H1 (cell line): Measurements from ENCODE around the gene TBX21. TPM values are rescaled to one million over a fixed set of nuclear protein-coding genes. Genes with fewer than 3 reads are reported as not detected.

Experiments
- CTCF ChIA-PET: fragments of 300-600 bp; sonication (Branson Sonifier 250); formaldehyde crosslinking; loops from one replicate; lab custom pipeline; 2021; ENCODE audit not compliant: partially characterized antibody; lab: Charles Lee
- POLR2A ChIA-PET: fragments of 300-600 bp; sonication (Branson Sonifier 250); formaldehyde crosslinking; loops from one replicate; lab custom pipeline; 2021; ENCODE audit warnings: inconsistent platforms; ENCODE audit not compliant: partially characterized antibody; lab: Charles Lee
- DNase-seq, 2 experiments: peaks; one replicate each; pipeline versions ENCODE4 v3.0.0 to v3.0.0-alpha.2; 2010 to 2022; ENCODE audit warnings: low spot score in 2 of 2, low read depth in 1 of 2, mixed read lengths in 1 of 2
- FAIRE-seq: peaks from 2 replicates; lab custom pipeline; 2011; peaks lifted over from hg19 to GRCh38; lab: Jason Lieb, UNC
- H2AFZ ChIP-seq: 2 replicates; pipeline ENCODE4 v1.8.1; 2012; ENCODE audit warnings: low read length, inconsistent platforms
- H2AK5ac ChIP-seq: 2 replicates; pipeline ENCODE4 v1.6.1; 2013; ENCODE audit warnings: low read depth, low read length
- H2BK120ac ChIP-seq: replicated peaks from 2 replicates; pipeline ENCODE3; 2013; ENCODE audit warnings: low read depth, low read length, inconsistent platforms
- H2BK12ac ChIP-seq: 2 replicates; pipeline ENCODE4 v1.6.1; 2013; ENCODE audit warnings: low read depth, low read length
- H2BK15ac ChIP-seq: 2 replicates; pipeline ENCODE4 v1.6.1; 2013; ENCODE audit warnings: low read length
- H2BK20ac ChIP-seq: 2 replicates; pipeline ENCODE4 v1.6.1; 2013; ENCODE audit warnings: low read length
- H2BK5ac ChIP-seq: 2 replicates; pipeline ENCODE4 v1.6.1; 2013; ENCODE audit warnings: low read depth, low read length
- H3K14ac ChIP-seq: 2 replicates; pipeline ENCODE4 v1.6.1; 2013; ENCODE audit warnings: inconsistent platforms; ENCODE audit not compliant: insufficient read length
- H3K18ac ChIP-seq: 2 replicates; pipeline ENCODE4 v1.6.1; 2013; ENCODE audit warnings: low read length; ENCODE audit errors: extremely low read depth
- H3K23ac ChIP-seq: 2 replicates; pipeline ENCODE4 v1.6.1; 2013; ENCODE audit warnings: inconsistent platforms; ENCODE audit not compliant: insufficient read length
- H3K23me2 ChIP-seq: 2 replicates; pipeline ENCODE4 v1.6.1; 2013; ENCODE audit warnings: low read depth, low read length
- H3K27ac ChIP-seq: 2 replicates; pipeline ENCODE4 v1.6.1; 2011; ENCODE audit warnings: low read depth, low read length, inconsistent platforms
- H3K27me3 ChIP-seq, 4 experiments: replicated peaks in 1 of 4; 1 replicate in 1 of 4; 2 replicates in 3 of 4; pipeline versions ENCODE4 v1.6.1 to v1.8.1; 2011 to 2013; ENCODE audit warnings: low read length in 3 of 4, mild to moderate bottlenecking in 3 of 4, inconsistent platforms in 2 of 4, mixed read lengths in 2 of 4, moderate library complexity in 1 of 4; ENCODE audit not compliant: control insufficient read depth in 3 of 4, insufficient read depth in 3 of 4; ENCODE audit errors: extremely low read depth in 1 of 4
- H3K36me3 ChIP-seq, 4 experiments: 2 replicates each; pipeline versions ENCODE4 v1.6.1 to v1.8.1; 2011 to 2013; ENCODE audit warnings: mild to moderate bottlenecking in 4 of 4, low read length in 3 of 4, moderate library complexity in 2 of 4, control low read depth in 1 of 4, inconsistent platforms in 1 of 4; ENCODE audit not compliant: insufficient read depth in 4 of 4, control insufficient read depth in 2 of 4
- H3K4ac ChIP-seq: replicated peaks from 2 replicates; pipeline ENCODE3; 2013; ENCODE audit warnings: low read length, low read depth, mixed read lengths, inconsistent platforms; ENCODE audit not compliant: insufficient read length
- H3K4me1 ChIP-seq, 4 experiments: replicated peaks in 1 of 4; 1 replicate in 1 of 4; 2 replicates in 3 of 4; pipeline versions ENCODE4 v1.6.1 to v1.8.1; 2011 to 2013; ENCODE audit warnings: low read length in 3 of 4, inconsistent platforms in 2 of 4, mixed read lengths in 1 of 4; ENCODE audit not compliant: insufficient read depth in 4 of 4, control insufficient read depth in 3 of 4
- H3K4me2 ChIP-seq, 2 experiments: 2 replicates each; pipeline versions ENCODE4 v1.6.1 to v1.8.1; 2011 to 2013; ENCODE audit warnings: low read depth in 2 of 2, low read length in 2 of 2, control low read depth in 1 of 2, inconsistent platforms in 1 of 2, mild to moderate bottlenecking in 1 of 2; ENCODE audit not compliant: insufficient read depth in 1 of 2
- H3K4me3 ChIP-seq, 4 experiments: fragments of 200-600, 300-600 bp in 1 of 4; sonication (generic), shearing (Covaris generic), sonication (Bioruptor Twin) in 1 of 4; 2 replicates each; pipeline versions ENCODE4 v1.5.1 to v1.8.1; 2011 to 2016; ENCODE audit warnings: low read length in 4 of 4, low read depth in 3 of 4, control low read depth in 2 of 4, inconsistent platforms in 2 of 4, mild to moderate bottlenecking in 2 of 4, mixed read lengths in 1 of 4, moderate library complexity in 1 of 4; ENCODE audit not compliant: insufficient read depth in 2 of 4; ENCODE audit errors: extremely low read depth in 1 of 4
- H3K56ac ChIP-seq: replicated peaks from 2 replicates; pipeline ENCODE3; 2013; ENCODE audit warnings: low read depth, mild to moderate bottlenecking, mixed read lengths, low read length, inconsistent platforms; ENCODE audit not compliant: insufficient read length
- H3K79me1 ChIP-seq: 2 replicates; pipeline ENCODE4 v1.6.1; 2013; ENCODE audit warnings: low read depth, low read length, control low read depth
- H3K79me2 ChIP-seq, 2 experiments: 2 replicates each; pipeline versions ENCODE4 v1.6.1 to v1.8.1; 2012 to 2013; ENCODE audit warnings: low read length in 2 of 2, mild to moderate bottlenecking in 2 of 2, inconsistent platforms in 1 of 2; ENCODE audit not compliant: insufficient read depth in 2 of 2, control insufficient read depth in 1 of 2
- H3K9ac ChIP-seq, 4 experiments: replicated peaks in 1 of 4; 1 replicate in 1 of 4; 2 replicates in 3 of 4; pipeline versions ENCODE4 v1.6.1 to v1.8.1; 2011 to 2013; ENCODE audit warnings: low read depth in 3 of 4, low read length in 3 of 4, control low read depth in 2 of 4, mild to moderate bottlenecking in 2 of 4, moderate library complexity in 2 of 4, inconsistent platforms in 1 of 4; ENCODE audit errors: extremely low read depth in 1 of 4
- H3K9me3 ChIP-seq, 2 experiments: 2 replicates each; pipeline versions ENCODE4 v1.6.1 to v1.8.1; 2012 to 2013; ENCODE audit warnings: mild to moderate bottlenecking in 2 of 2, moderate library complexity in 2 of 2, control low read depth in 1 of 2, inconsistent platforms in 1 of 2, low read depth in 1 of 2, low read length in 1 of 2, mixed read lengths in 1 of 2; ENCODE audit not compliant: insufficient read depth in 2 of 2
- H4K20me1 ChIP-seq, 2 experiments: replicated peaks in 1 of 2; 2 replicates each; pipeline versions ENCODE3 to v1.8.1; 2011 to 2013; ENCODE audit warnings: inconsistent platforms in 2 of 2, low read length in 2 of 2, mild to moderate bottlenecking in 1 of 2; ENCODE audit not compliant: insufficient read depth in 2 of 2, control insufficient read depth in 1 of 2
- H4K5ac ChIP-seq: 2 replicates; pipeline ENCODE4 v1.6.1; 2013; ENCODE audit warnings: low read length, low read depth, mixed read lengths, inconsistent platforms; ENCODE audit not compliant: insufficient read length
- H4K8ac ChIP-seq: 2 replicates; pipeline ENCODE4 v1.8.0; 2013; ENCODE audit warnings: mild to moderate bottlenecking, moderate library complexity, low read length, inconsistent platforms; ENCODE audit not compliant: insufficient read depth; ENCODE audit errors: extremely low read depth
- H4K91ac ChIP-seq: replicated peaks from 2 replicates; pipeline ENCODE3; 2013; ENCODE audit warnings: low read length, mixed read lengths, inconsistent platforms; ENCODE audit not compliant: insufficient read length
- KDM4A ChIP-seq: IDR thresholded peaks from one replicate; pipeline ENCODE4 v1.7.1; 2012; ENCODE audit warnings: low read depth, mild to moderate bottlenecking, moderate library complexity, low read length, inconsistent platforms; ENCODE audit not compliant: severe bottlenecking
- NRF1 ChIP-seq: IDR thresholded peaks from 2 replicates; pipeline ENCODE4 v1.6.1; 2011; ENCODE audit warnings: mild to moderate bottlenecking, low read depth, low read length, improper control_type of control experiment
- POU5F1 ChIP-seq: IDR thresholded peaks from 2 replicates; pipeline ENCODE4 v1.6.1; 2011; ENCODE audit warnings: low read depth, mild to moderate bottlenecking, low read length, moderate library complexity
- TAF7 ChIP-seq: optimal IDR thresholded peaks from 2 replicates; pipeline ENCODE3; 2011; ENCODE audit warnings: low read depth, mild to moderate bottlenecking, inconsistent platforms, low read length, moderate library complexity, borderline replicate concordance
- TCF12 ChIP-seq: IDR thresholded peaks from 2 replicates; pipeline ENCODE4 v1.6.1; 2011; ENCODE audit warnings: low read depth, mild to moderate bottlenecking, low read length
- WGBS, 2 experiments: shearing (Covaris generic) in 1 of 2; methylation state at CpG; one replicate each; pipeline versions ENCODE4 v1.1.6 to v1.1.7; 2013 to 2015; ENCODE audit warnings: low lambda C conversion rate in 2 of 2, mixed read lengths in 2 of 2, inconsistent platforms in 1 of 2, low coverage in 1 of 2, missing lambda C conversion rate in 1 of 2; ENCODE audit not compliant: insufficient replicate concordance in 2 of 2, insufficient coverage in 1 of 2, insufficient read length in 1 of 2; ENCODE audit errors: extremely low coverage in 1 of 2, missing lambda C conversion rate in 1 of 2; 5-methylcytosine and 5-hydroxymethylcytosine counted together
- polyA plus RNA-seq, 7 experiments: library from polyadenylated mRNA; depleted of rRNA in 3 of 7; stranded (reverse) in 5 of 7; unstranded in 2 of 7; fragments of >200 nt in 5 of 7; fragments of 200-250 nt in 2 of 7; gene quantifications; 1 replicate in 5 of 7; 2 replicates in 1 of 7; 4 replicates in 1 of 7; pipeline versions ENCODE4 v1.2.1 to v1.2.3, GENCODE V29; 2011 to 2013; ENCODE audit warnings: missing spikeins in 2 of 7, mixed read lengths in 2 of 7
- total RNA-seq: library from RNA; stranded (reverse); fragmentation: NEBNext Ultra II Directional; extraction: Animal tissue kit (Norgen Biotek cat#: 25700); gene quantifications from 2 replicates; pipeline ENCODE4 v1.2.1, GENCODE V29; 2021
- TF ChIP-seq, protein P1 (sequence below): IDR thresholded peaks from 2 replicates; pipeline ENCODE4 v1.6.1; 2012; ENCODE audit warnings: inconsistent platforms
- TF ChIP-seq, protein P2 (sequence below), 3 experiments: IDR thresholded peaks; 1 replicate in 2 of 3; 2 replicates in 1 of 3; pipeline versions ENCODE4 v1.5.1 to v1.6.1; 2011; ENCODE audit warnings: low read length in 3 of 3, mild to moderate bottlenecking in 3 of 3, inconsistent platforms in 2 of 3, low read depth in 1 of 3, moderate library complexity in 1 of 3; ENCODE audit not compliant: insufficient read depth in 1 of 3; ENCODE audit errors: control extremely low read depth in 1 of 3

Gene TBX21
- total and polyA plus RNA-seq, 2 of the 8 experiments (the other 6 are each of a cell fraction or from before 2014, with no cell fraction given): not detected

DNA sequence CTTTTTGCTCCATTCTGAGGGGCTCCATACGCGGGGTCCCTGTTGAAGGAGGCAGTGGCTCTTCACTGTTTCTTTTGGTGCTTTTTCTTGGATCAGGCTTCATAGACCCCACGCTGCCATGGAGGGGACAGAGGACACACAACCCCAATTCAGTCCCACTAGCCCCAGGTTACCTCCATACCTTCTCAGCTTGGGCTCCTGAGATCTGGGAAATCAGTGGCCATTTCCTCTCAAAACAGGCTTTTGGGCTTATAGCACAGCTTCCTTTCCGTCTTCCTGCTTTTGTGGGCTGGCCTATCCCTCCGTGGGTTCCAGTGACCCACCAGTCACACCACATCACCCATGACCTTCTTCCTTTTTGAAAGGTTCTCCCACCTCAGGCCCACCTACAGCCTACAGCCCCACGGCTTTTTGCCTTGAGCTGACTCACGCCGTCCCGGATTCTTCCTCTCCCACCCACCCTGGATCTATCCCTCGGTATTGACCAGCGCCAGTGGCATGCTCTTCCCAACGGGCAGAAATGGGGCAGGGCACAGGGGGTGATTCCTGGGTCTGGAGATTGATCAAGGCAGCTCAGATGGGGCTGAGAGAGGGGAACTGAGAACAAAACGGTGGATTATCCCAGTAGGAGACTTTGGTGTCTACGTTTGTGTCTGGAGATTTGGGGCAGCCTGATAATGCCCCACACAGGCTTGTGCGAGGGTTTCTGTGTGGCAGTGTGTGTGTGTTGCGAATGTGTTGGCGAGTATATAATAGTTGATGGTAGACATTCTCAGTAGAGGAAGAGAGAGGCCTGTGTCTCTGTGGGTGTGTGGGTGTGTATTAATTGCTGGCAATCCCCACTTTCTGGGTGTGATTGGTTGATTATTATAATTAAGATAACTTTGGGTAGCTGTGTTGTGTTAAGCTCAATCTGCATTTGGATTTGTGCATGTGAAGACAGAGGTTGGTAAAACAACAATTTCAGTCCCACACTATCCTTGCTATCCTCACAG, 3.8 kb downstream of the TBX21 start:
- H2BK15ac ChIP-seq: no peak overlapping the region
- no peak overlapping the region for H3K14ac ChIP-seq
- H2BK20ac ChIP-seq: no peak overlapping the region
- H4K8ac ChIP-seq: no peak overlapping the region
- no peak for FAIRE-seq
- no peak overlapping the region for H4K5ac ChIP-seq
- no peak overlapping the region for H2BK120ac ChIP-seq
- H3K36me3 ChIP-seq: peaks cover 0 to 4% (median 0%) of the 10 kb centered on the region in 4 experiments; a peak in 1 of 8 replicates
- H3K18ac ChIP-seq: no peak overlapping the region
- no peak overlapping the region for H3K4me2 ChIP-seq
- 84% methylated on average over 15 of the region's 17 CpGs; no CpG with 5 or more reads in 1 of the 2 experiments for WGBS, 2 experiments
- no peak overlapping the region for H2AK5ac ChIP-seq
- CTCF ChIA-PET: interaction anchor here (0.8 to 24.7 kb wide), 5 partner anchors 9 to 153 kb away, joined by 3 to 441 read pairs (median 6); partner anchors contain the start of gene TBKBP1
- H2BK12ac ChIP-seq: no peak overlapping the region; the same call in 1 of the 2 replicates
- H3K27me3 ChIP-seq: peaks cover 28 to 47% (median 43%) of the 10 kb centered on the region in 4 experiments
- H3K23me2 ChIP-seq: peaks cover 9% of the 10 kb centered on the region
- no peak overlapping the region for H2AFZ ChIP-seq
- H3K9me3 ChIP-seq: no peaks in the 10 kb centered on the region
- H3K4me3 ChIP-seq: no peak overlapping the region
- no peaks in the 10 kb centered on the region for H3K79me2 ChIP-seq
- H3K27ac ChIP-seq: no peak overlapping the region
- H2BK5ac ChIP-seq: no peak overlapping the region
- H3K9ac ChIP-seq: no peak overlapping the region
- H3K4ac ChIP-seq: no peak overlapping the region
- no peak overlapping the region for H4K91ac ChIP-seq
- peak in 1 of 2 experiments; percentile 22 for DNase-seq
- no peaks in the 10 kb centered on the region for H3K79me1 ChIP-seq
- peaks cover 0 to 3% (median 1%) of the 10 kb centered on the region in 4 experiments; a peak in 2 of 7 replicates for H3K4me1 ChIP-seq
- POLR2A ChIA-PET: interaction anchor here (0.9 kb wide), 1 partner anchor 54 kb away, joined by 6 read pairs; no protein-coding TSS in a partner anchor
- peaks cover 0 to 6% of the 10 kb centered on the region in 2 experiments for H4K20me1 ChIP-seq
- no peak overlapping the region for H3K23ac ChIP-seq
- H3K56ac ChIP-seq: no peak overlapping the region
- TF ChIP-seq NRF1 (no peak), POU5F1 (no peak), KDM4A (no peak), TAF7 (no peak), TCF12 (no peak)
- TF ChIP-seq, protein P1, sequence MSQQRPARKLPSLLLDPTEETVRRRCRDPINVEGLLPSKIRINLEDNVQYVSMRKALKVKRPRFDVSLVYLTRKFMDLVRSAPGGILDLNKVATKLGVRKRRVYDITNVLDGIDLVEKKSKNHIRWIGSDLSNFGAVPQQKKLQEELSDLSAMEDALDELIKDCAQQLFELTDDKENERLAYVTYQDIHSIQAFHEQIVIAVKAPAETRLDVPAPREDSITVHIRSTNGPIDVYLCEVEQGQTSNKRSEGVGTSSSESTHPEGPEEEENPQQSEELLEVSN: no peak
- TF ChIP-seq, protein P2, sequence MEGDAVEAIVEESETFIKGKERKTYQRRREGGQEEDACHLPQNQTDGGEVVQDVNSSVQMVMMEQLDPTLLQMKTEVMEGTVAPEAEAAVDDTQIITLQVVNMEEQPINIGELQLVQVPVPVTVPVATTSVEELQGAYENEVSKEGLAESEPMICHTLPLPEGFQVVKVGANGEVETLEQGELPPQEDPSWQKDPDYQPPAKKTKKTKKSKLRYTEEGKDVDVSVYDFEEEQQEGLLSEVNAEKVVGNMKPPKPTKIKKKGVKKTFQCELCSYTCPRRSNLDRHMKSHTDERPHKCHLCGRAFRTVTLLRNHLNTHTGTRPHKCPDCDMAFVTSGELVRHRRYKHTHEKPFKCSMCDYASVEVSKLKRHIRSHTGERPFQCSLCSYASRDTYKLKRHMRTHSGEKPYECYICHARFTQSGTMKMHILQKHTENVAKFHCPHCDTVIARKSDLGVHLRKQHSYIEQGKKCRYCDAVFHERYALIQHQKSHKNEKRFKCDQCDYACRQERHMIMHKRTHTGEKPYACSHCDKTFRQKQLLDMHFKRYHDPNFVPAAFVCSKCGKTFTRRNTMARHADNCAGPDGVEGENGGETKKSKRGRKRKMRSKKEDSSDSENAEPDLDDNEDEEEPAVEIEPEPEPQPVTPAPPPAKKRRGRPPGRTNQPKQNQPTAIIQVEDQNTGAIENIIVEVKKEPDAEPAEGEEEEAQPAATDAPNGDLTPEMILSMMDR (IDR thresholded peaks at IDR 0.05; ENCODE audit: control extremely low read depth in 1 of 3, insufficient read depth in 1 of 3, low read depth in 1 of 3, low read length in 3 of 3): no peak
